ENCODE measurements around the gene MAPK11. TPM values are rescaled to one million over a fixed set of nuclear protein-coding genes. Genes with fewer than 3 reads are reported as not detected.

The MAPK11 gene
- total and polyA plus RNA-seq, 2 donors from 2014 or later, result 11.4 to 18.3 TPM

- no peak overlapping the region for H3K27ac ChIP-seq (ENCODE audit: low read depth in 2 of 2, low read length in 2 of 2)
- DNase-seq, result peak in 1 of 5 donors; percentile 71
- peaks cover 0 to 8% (median 5%) of the 10 kb centered on the region in 3 donors for H3K36me3 ChIP-seq (ENCODE audit: control insufficient read depth in 2 of 3, insufficient read depth in 3 of 3, low read length in 3 of 3)
- H3K9ac ChIP-seq (ENCODE audit: low read length in 3 of 3), result no peak overlapping the region
- FAIRE-seq, result no peak
- no peaks in the 10 kb centered on the region for H3K4me1 ChIP-seq (ENCODE audit: control insufficient read depth in 2 of 3, insufficient read depth in 2 of 3, low read depth in 1 of 3, low read length in 3 of 3)
- no peak overlapping the region for H3K4me3 ChIP-seq (ENCODE audit: low read length in 3 of 3)
- no peak for TF ChIP-seq CTCF (IDR thresholded peaks at IDR 0.05; ENCODE audit: borderline replicate concordance, extremely low read depth, insufficient read depth)
- no peaks in the 10 kb centered on the region for H3K27me3 ChIP-seq (ENCODE audit: control insufficient read depth, insufficient read depth, low read length)
- no peaks in the 10 kb centered on the region for H3K9me3 ChIP-seq (ENCODE audit: control insufficient read depth in 2 of 3, insufficient read depth in 1 of 3, low read length in 3 of 3)
- intact Hi-C loops (cut with DNase I), result no loop called here
These were observed 37.0 kb downstream of the MAPK11 start for GRCh38 chr22:50233223-50233622.

- Histone ChIP-seq H3K9me3 (ENCODE audit: control insufficient read depth in 2 of 3, insufficient read depth in 1 of 3, low read length in 3 of 3) (no peaks in the 10 kb centered on the region), H3K27ac (ENCODE audit: low read depth in 2 of 2, low read length in 2 of 2) (no peak overlapping the region), H3K27me3 (ENCODE audit: control insufficient read depth, insufficient read depth, low read length) (no peaks in the 10 kb centered on the region), H3K9ac (ENCODE audit: low read length in 3 of 3) (no peak overlapping the region), H3K4me1 (ENCODE audit: control insufficient read depth in 2 of 3, insufficient read depth in 2 of 3, low read depth in 1 of 3, low read length in 3 of 3) (no peaks in the 10 kb centered on the region), H3K36me3 (ENCODE audit: control insufficient read depth in 2 of 3, insufficient read depth in 3 of 3, low read length in 3 of 3) (peaks cover 0 to 8% (median 5%) of the 10 kb centered on the region in 3 donors), H3K4me3 (ENCODE audit: low read length in 3 of 3) (no peak overlapping the region)
- FAIRE-seq (no peak), DNase-seq (no peak)
- intact Hi-C loops (cut with DNase I), result no loop called here
- no peak for TF ChIP-seq CTCF (IDR thresholded peaks at IDR 0.05; ENCODE audit: borderline replicate concordance, extremely low read depth, insufficient read depth)
These were observed 37.6 kb downstream of the MAPK11 start for GRCh38 chr22:50232481-50233151.

- Histone ChIP-seq H3K9ac (ENCODE audit: low read length in 3 of 3) (no peak overlapping the region), H3K4me1 (ENCODE audit: control insufficient read depth in 2 of 3, insufficient read depth in 2 of 3, low read depth in 1 of 3, low read length in 3 of 3) (no peaks in the 10 kb centered on the region), H3K36me3 (ENCODE audit: control insufficient read depth in 2 of 3, insufficient read depth in 3 of 3, low read length in 3 of 3) (peaks cover 0 to 11% (median 9%) of the 10 kb centered on the region in 3 donors), H3K4me3 (ENCODE audit: low read length in 3 of 3) (no peak overlapping the region), H3K27me3 (ENCODE audit: control insufficient read depth, insufficient read depth, low read length) (no peaks in the 10 kb centered on the region), H3K27ac (ENCODE audit: low read depth in 2 of 2, low read length in 2 of 2) (no peak overlapping the region), H3K9me3 (ENCODE audit: control insufficient read depth in 2 of 3, insufficient read depth in 1 of 3, low read length in 3 of 3) (no peaks in the 10 kb centered on the region)
- no peak for TF ChIP-seq CTCF (IDR thresholded peaks at IDR 0.05; ENCODE audit: borderline replicate concordance, extremely low read depth, insufficient read depth)
- intact Hi-C loops (cut with DNase I), result no loop called here
- FAIRE-seq (no peak), DNase-seq (no peak)
These were observed 40.8 kb downstream of the MAPK11 start for GRCh38 chr22:50229370-50229769.

Data from kidney (tissue), 14 donors.